ENCODE results near the gene MTHFSD.

The MTHFSD gene

GRCh38 chr16:86528061-86528929 lies 26.7 kb downstream of the MTHFSD start:
- DNase-seq: no peak

GRCh38 chr16:86527366-86527765 lies 27.7 kb downstream of the MTHFSD start:
- DNase-seq: no peak

- DNase-seq: no peak
Observed at GRCh38 chr16:86525696-86526095, 29.3 kb downstream of the MTHFSD start.

- no peak for DNase-seq
Observed at GRCh38 chr16:86524029-86524428, 31.0 kb downstream of the MTHFSD start.

GRCh38 chr16:86523166-86523740 lies 31.8 kb downstream of the MTHFSD start:
- DNase-seq: no peak

GRCh38 chr16:86522634-86523033 lies 32.4 kb downstream of the MTHFSD start:
- DNase-seq: no peak

GRCh38 chr16:86521236-86522197 lies 33.5 kb downstream of the MTHFSD start:
- DNase-seq: no peak

- no peak for DNase-seq
Observed at GRCh38 chr16:86520317-86521210, 34.5 kb downstream of the MTHFSD start.

GRCh38 chr16:86519649-86520316 lies 35.3 kb downstream of the MTHFSD start:
- peak; percentile 74 for DNase-seq

GRCh38 chr16:86519007-86519648 lies 35.9 kb downstream of the MTHFSD start:
- DNase-seq: no peak

GRCh38 chr16:86517652-86518258 lies 37.3 kb downstream of the MTHFSD start:
- peak; percentile 79 for DNase-seq

- DNase-seq: no peak
Observed at GRCh38 chr16:86517033-86517432, 38.0 kb downstream of the MTHFSD start.

GRCh38 chr16:86516623-86517003 lies 38.4 kb downstream of the MTHFSD start:
- DNase-seq: no peak

GRCh38 chr16:86515777-86516622 lies 39.0 kb downstream of the MTHFSD start:
- no peak for DNase-seq

- no peak for DNase-seq
Observed at GRCh38 chr16:86515413-86515776, 39.6 kb downstream of the MTHFSD start.

GRCh38 chr16:86514481-86515376 lies 40.3 kb downstream of the MTHFSD start:
- DNase-seq: no peak

- DNase-seq: no peak
Observed at GRCh38 chr16:86513471-86514277, 41.4 kb downstream of the MTHFSD start.

Measured in femur (tissue), 1 donor.